HG03175 (cell line): ENCODE measurements around the gene TBCC.
A peak's percentile ranks its signal among the peaks of the same experiment; 100 is the strongest.

Experiments
- ATAC-seq: cut with Tn5 transposase; IDR thresholded peaks from one replicate; pipeline ENCODE4 v1.9.1; 2021; ENCODE audit warnings: mild to moderate bottlenecking, moderate library complexity; ENCODE audit not compliant: unreplicated experiment

TBCC gene

DNA sequence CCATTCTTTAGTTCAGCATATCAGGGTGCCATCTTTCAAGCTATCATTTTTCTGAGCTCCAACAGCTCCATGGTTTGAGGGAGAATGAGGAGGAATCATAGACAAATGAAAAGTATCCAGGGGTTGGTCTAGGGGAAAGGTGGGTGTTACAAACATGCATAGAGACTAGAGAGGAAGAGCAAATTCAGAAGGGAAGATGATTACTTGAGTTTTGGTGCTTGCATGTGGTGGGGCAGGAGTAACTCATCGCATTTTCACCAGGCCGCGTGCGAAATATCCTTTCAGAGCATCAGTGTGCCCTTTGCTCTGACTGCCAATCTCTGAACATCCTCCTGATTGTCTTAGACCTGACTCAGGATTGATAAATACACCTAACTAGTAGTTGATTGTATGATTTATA lies 28.3 kb upstream of the TBCC start:
- ATAC-seq = no peak

DNA sequence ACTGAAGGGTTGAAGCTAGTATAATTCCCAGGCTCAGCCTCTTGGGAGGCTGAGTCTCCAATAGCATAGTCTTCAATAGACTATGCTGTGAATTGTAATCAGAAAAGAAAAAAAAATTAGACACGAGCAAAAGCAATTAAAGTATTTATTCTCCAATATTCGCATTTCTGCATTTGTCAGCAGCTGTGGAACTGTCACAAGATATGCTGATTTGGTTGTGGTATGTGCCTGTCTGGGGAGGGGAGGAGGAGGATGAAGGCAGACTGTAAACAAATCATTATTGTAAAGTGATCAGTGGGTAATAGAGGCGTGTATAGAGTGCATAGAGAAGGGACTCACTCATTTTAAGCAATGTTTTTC lies 25.8 kb upstream of the TBCC start:
- ATAC-seq = no peak

- ATAC-seq = no peak
Observed at GRCh38 chr6:42769836-42770235, 23.9 kb upstream of the TBCC start.

DNA sequence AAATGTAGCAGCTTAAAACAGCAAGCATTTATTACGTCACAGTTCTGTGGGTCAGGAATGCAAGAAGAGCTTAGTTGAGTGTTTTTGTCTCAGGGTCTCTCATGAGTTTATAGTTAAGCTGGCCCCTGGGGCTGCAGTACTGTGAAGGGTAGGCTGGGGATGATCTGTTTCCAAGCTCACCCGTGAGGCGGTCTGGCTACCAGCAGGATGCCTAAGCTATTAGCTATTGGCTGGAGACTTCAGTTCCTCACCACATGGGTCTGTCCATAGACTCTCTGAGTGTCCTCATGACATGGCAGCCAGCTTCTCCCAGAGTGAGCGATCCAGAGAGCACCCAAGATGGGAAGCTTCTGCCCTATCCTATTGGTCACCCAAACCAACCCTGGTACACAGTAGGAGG lies 23.1 kb upstream of the TBCC start:
- no peak for ATAC-seq

DNA sequence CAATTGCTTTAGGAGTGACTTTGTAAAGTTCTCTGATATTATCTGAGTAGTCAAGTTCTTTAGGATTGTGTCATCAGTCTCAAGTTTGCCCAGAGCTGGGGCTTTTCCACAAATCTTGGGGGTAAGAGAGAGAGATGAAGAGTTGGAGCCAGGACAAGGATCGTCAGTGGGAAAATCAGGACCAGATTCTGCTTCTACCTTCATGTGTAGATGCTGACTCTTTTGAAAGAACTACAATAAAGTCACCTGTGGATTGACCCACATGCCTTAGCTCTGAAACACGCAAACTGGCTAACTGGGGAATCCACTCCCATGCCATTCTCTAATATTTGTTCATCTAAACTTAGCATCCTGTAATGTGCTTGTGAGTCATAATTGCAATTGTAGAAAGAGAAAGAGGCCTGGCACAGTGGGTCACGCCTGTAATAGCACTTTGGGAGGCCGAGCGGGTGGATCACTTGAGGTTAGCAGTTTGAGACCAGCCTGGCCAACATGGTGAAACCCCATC lies 20.3 kb upstream of the TBCC start:
- ATAC-seq = no peak

DNA sequence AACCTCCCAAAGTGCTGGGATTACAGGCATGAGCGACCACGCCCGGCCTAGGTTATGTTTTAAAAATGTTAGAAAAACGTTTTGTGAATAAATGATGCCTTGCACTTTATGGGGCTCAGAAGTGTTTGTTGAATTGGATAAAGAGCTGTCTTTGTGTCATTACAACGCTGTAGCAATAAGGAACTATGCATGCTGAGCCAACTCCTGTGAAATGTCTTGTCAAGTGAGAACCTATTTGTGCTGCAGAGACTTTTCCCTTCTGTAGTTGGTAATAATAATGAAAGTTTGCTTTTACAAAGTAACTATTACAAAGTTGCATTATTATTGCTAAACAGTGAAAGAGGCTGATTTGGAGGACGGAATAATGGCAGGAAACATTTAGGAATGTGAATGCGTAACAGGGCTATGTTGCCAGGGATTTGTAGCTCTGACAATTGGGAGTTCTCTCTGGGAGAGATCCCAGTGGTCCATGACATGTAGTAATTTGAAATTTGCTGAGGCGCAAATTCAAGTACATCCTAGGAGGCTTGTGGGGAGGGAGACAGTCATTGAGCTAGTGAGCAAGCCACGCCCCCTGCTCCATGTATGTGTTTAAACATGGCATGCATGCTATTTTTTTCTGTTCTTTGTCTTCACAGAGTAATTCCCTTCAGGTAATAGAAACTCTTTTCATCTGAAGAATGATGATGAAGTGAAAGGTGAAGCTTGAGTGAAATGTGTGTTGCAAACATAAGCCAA lies 19.2 kb upstream of the TBCC start:
- ATAC-seq = no peak

GRCh38 chr6:42762950-42763349 lies 17.0 kb upstream of the TBCC start:
- ATAC-seq = no peak

- no peak for ATAC-seq
Observed at GRCh38 chr6:42762426-42762859, 16.5 kb upstream of the TBCC start.

DNA sequence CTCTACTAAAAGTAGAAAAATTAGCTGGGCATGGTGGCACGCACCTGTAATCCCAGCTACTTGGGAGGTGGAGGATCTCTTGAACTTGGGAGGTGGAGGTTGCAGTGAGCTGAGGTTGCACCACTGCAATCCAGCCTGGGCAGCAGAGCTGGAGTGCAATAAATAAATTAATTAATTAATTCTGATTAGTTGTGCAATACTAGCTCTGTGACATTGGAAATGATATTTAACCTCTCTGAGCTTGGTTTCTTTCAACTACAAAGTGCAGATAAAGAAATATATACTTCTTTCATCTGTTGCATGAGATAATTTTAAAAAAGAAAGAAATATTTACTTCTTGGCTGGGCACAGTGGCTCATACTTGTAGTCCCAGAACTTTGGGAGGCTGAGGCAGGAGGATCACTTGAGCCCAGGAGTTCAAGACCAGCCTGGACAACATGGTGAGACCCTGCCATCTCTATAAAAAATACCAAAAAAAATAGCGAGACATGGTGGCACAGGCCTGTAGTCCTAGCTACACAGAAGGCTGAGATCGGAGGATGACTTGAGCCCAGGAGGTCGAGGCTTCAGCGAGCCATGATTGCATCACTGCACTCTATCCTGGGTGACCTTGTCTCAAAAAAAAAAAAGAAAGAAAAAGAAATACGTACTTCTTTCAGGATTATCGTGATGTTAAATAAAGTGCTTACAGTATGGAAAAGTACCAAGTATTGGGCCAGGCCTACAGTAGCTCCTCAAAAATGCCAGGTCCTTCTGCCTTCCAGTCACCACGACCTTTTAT lies 15.6 kb upstream of the TBCC start:
- ATAC-seq = no peak

GRCh38 chr6:42758756-42759430 lies 13.0 kb upstream of the TBCC start:
- ATAC-seq = no peak

DNA sequence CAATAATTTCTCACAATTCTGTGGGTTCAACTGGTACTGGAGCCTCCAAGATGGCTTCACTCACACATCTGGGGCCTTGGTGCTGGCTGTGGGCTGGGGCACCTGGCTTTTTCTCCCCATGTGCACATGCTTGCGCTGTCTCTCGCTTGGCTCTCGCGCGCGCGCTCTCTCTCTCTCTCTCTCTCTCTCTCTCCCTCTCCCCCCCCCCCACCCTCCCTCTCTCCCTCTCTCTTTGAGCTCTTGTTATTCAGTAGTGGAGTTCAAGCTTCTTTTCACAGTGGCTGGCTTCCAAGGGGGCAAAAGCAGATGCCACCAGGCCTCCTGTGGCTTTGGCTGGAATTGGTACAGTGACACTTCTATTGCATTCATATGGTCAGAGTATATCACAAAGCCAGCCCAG lies 10.8 kb upstream of the TBCC start:
- ATAC-seq = no peak

DNA sequence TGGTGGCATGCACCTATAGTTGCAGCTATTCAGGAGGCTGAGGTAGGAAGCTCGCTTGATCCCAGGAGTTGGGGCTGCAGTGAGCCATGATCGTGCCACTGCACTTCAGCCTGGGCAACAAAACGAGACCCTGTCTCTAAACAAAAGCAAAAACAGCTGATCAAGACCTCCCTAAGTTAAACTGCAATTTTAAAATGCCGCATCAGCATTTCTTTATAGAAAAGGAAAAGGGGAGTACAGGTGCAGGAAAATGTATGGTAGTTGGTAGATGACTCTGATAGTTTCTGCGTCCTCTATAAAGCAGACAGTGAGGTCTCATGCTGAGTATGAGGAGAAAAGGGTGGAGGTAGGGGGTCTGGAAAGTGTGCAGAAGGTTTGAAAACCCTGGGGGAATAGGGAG lies 8.9 kb upstream of the TBCC start:
- ATAC-seq = no peak

DNA sequence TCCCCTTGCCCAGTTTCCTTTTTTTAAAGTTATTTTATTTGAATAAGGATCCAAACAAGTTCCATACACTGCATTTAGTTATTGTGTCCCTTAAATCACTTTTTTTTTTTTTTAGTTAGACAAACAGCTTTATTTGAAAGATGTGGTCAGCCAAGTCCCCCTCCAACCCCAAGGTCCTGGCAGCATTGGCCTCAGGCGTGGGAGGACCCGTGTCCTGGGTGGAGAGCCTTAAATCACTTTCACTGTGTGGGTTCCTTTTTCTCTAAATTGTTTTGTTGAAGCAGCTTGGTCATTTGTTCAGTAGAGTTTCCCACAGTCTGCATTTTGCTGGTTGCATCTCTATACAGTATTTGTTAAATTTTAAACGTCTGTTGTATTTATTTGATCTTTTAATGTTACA lies 5.2 kb upstream of the TBCC start:
- no peak for ATAC-seq

GRCh38 chr6:42748203-42748898 lies 2.4 kb upstream of the TBCC start:
- no peak for ATAC-seq

DNA sequence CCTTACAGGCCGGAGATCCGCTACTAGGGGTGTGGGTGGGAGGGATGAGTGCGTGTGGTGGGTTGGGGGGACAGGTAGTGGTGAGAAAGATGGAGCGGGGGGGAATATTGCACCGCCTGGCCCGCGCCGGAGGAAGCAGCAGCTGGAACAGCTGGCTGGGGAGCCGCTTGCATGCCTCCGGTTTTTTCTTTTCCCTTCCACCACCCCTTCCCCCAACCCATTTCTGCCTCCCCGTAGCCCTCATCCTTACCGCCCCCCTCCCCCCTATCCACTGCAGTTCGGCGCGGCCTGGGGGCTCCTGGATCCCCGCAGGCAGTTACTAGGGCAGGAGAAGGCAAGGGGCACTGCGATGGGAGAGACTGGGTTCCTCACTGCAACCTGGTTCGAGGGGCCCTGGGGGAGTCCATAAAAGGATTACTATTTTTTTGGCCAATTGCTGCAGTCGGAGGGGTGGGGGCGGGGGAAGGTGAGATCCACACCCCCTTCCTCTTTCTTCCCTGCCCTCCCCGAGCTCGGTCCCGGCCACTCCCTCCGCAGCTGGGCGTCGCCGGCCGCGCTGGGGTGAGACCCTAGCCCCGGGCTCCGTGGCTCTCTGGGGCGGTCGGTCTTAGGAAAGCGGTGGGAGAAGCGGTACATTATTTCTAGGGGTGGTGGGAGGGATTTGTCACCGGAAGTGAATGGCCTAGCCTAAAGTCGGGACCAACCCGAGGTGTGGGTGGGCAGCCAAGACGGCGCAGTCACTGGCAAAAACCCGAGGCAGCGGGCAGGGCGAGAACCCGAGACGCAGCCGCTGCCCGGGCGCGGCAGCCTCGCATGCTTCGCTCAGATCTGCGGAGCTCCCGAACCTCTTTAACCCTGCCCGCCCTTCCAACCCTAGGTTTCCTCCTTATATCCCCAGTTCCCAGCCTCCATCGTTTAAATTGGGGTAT lies 824 bp upstream of the TBCC start:
- ATAC-seq = peak; percentile 50

GRCh38 chr6:42745083-42745639 lies 742 bp downstream of the TBCC start:
- no peak for ATAC-seq

GRCh38 chr6:42744351-42744893 lies 1.5 kb downstream of the TBCC start:
- no peak for ATAC-seq

GRCh38 chr6:42742116-42742894 lies 3.6 kb downstream of the TBCC start:
- no peak for ATAC-seq

GRCh38 chr6:42740725-42741124 lies 5.2 kb downstream of the TBCC start:
- ATAC-seq = no peak
